Activated CD4-positive, CD25-positive, alpha-beta regulatory T cell treated with anti-CD3 and anti-CD28 coated beads, Interleukin-2, amount 50 U/mL, for 72 hours (primary cell): ENCODE results near the gene BEND5.

Experiments
- DNase-seq: peaks from one replicate; pipeline ENCODE4 v3.0.0; 2021

BEND5 gene

GRCh38 chr1:48761411-48761810 is 15.3 kb downstream of the BEND5 start:
- DNase-seq: no peak

DNA sequence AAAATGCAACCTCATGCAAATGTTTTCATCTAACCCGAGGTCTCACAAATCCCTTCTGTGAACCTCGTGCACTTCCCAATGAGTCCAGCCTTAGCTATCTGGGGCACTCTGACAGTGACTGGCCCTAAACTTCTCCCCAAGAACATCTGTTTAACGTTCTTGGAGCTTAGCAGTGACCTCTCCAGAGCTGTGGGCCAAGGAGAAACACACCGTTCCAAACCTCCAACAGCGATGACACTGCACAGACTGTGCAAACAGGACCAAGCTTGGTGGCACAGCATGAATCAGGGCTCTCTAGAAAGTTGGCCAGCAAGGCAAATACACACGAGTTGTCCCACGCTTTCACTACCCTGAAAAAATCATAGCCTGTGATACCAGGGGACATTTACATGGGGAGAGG is 15.8 kb downstream of the BEND5 start:
- DNase-seq: no peak

GRCh38 chr1:48758976-48759375 is 17.7 kb downstream of the BEND5 start:
- no peak for DNase-seq

GRCh38 chr1:48757363-48757762 is 19.3 kb downstream of the BEND5 start:
- no peak for DNase-seq

- DNase-seq: no peak
Measured at GRCh38 chr1:48756683-48757316, 19.9 kb downstream of the BEND5 start.

- no peak for DNase-seq
Measured at GRCh38 chr1:48753293-48753692, 23.4 kb downstream of the BEND5 start.

DNA sequence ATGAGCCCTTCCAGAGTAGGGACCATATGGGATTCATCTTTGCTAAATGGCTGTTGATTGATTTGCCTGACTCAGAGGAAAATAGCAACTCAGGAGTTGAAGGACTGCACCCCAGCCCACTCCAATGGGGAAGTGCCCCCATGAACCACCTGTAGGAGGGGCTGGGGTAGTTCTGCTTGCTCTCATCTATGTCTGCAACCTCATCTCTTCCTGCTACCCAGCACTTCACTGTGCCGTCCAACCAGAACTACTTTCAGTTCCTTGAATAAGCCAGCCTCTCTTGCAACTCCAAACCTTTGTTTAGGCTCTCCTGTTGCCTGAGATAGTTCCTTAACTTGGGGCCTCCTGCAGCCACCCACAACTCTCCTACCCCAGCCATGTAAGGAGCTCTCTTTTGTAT is 26.6 kb downstream of the BEND5 start:
- DNase-seq: no peak

GRCh38 chr1:48749068-48749467 is 27.6 kb downstream of the BEND5 start:
- no peak for DNase-seq

- DNase-seq: no peak
Measured at GRCh38 chr1:48746906-48747305, 29.8 kb downstream of the BEND5 start.

DNA sequence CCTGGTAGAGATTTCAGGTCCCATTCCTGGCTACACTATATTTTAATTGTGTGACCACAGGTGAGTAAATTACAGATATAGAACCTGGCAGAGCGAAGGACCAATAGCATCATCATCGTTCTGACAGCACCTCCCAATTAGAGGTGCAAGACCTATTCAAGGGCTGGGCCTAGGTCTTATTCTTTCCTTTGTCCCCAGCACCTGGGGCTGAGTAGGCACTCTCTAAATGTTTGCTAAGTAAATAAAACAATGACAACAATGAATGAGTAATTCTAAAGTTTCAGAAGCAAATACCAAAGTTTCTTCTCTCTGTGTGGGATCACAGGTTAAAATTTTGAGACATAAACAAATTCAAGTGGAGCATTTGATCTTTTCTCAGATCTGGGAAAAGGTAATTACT is 32.7 kb downstream of the BEND5 start:
- DNase-seq: no peak

DNA sequence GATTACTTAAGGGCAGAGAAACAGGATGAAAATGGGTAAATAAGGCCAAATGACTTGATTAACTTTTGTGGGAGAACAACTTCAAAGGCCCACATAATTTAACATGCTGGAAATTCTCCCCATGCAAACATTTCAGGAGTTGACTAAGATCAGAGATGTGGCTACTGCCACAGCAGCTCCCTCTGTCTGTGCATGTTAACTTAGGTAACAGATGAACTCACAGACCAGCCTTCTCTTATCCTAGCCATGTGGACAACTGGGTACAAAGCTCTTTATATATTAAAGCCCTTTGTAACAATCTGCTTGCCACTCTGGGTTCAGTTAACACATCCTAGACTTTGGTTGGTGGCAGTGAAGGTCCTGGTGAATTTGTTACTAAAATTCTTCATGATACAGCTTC is 33.2 kb downstream of the BEND5 start:
- no peak for DNase-seq

GRCh38 chr1:48741380-48741779 is 35.3 kb downstream of the BEND5 start:
- no peak for DNase-seq

DNA sequence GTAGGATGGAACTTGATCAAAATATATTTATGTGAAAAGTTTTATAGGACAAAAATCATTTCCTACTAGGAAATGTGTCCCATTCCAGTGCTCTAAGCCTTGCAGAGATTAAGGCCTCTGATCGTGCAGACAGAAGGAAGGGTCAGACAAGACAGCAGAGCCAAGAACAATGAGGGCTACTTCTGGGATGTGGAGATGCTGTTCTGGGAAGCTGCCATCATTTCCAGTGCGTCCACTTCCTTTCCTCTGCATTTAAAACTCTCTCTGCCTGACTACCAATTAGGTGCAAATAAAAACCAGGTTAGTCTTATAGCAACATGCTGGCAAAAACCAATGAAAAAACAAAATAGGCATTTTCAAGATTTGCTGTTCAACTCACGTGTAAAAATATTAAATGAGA is 36.1 kb downstream of the BEND5 start:
- no peak for DNase-seq

- no peak for DNase-seq
Measured at GRCh38 chr1:48739091-48739490, 37.6 kb downstream of the BEND5 start.

DNA sequence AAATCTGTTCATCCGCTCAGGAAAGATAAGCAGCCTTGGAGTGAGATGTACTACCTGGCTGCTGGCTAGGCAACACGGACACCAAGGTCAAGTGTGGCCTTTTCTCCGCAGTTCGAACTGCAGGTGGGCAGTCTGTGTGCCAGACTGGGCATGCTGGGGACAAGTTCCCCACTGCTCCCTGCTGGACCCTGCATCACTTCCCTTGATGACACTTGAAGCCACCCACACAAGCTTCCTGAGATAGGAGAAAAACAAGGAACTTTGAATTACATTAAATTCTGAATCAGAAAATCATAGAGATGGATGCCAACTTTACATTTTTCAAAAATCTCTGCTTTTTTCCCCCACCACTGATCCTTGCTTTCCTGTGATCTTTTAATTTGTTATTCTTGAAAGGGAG is 38.3 kb downstream of the BEND5 start:
- DNase-seq: no peak

- no peak for DNase-seq
Measured at GRCh38 chr1:48735796-48736195, 40.9 kb downstream of the BEND5 start.

DNA sequence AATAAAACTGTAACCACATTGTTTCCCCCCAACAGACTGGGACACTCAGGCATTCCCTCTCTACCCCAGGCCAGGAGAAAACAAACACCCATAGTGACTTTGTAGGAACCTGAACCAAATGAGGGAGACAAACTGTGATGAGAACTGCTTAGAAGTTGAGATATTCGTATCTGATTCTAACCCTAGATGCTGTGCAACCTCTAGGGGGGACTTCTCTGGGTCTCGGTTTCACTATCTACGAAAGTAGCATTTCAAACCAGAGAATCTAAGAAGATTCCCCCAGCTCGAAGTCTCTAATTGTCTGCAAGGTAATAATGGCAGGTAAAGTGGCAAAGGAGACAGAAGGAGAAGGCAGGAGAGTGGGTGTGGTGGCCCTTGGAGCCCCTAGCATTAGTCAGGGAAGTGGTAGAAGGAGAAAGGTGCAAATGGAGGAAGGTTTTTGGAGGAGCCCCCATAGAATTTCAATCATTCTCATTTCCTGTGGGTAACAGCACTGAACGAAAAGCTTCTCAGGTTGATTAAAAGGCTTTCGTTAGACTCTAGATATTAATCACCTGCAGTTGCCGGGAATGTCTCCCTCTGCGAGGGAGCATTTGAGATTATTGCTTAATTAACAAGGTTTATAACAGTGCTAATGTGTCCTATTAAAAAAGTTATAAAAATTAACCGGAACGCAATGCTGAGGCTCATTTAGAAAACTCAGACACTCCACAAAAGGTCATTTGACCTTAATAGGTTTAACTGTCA is 46.4 kb downstream of the BEND5 start:
- no peak for DNase-seq

GRCh38 chr1:48728584-48728983 is 48.1 kb downstream of the BEND5 start:
- DNase-seq: no peak

- DNase-seq: no peak
Measured at GRCh38 chr1:48726557-48727215, 50.0 kb downstream of the BEND5 start.

DNA sequence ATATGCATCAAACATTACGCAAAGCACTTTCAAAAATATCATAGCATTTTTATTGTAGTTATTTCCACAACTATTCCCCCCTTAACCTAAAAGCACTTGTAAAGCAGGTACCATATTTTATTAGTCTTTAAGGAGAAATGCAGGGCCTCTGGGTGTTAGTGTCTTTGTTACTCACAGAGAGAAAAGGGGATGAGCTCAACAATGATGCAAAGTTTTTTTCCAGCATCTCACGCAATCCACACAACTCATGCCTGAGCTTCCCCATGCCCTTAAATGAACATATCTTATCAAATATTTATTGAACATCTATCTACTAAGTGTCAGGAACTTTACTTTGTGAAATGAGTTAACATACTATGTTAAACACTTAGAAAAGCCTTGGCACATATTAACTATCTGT is 50.6 kb downstream of the BEND5 start:
- DNase-seq: no peak

- DNase-seq: no peak
Measured at GRCh38 chr1:48725341-48726046, 51.2 kb downstream of the BEND5 start.

DNA sequence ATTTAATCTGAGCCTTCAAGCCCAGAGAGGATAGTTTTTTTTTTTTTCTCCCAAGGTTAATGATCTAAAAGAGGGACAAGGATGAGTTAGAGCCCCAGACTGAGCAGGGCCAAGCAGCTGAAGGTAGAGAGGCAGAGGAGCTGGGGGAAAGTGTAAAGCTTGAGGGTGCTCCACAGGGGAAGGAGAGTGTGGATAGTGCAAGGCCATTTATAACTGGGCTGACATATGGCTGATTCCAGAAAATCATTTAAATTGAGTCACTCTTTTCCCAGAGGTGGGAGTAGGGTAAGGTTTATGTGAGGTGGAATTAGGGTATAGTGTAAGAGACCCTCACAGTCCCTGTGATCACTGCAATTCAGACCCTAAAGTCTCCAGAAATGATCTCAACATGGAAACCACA is 55.8 kb downstream of the BEND5 start:
- no peak for DNase-seq

DNA sequence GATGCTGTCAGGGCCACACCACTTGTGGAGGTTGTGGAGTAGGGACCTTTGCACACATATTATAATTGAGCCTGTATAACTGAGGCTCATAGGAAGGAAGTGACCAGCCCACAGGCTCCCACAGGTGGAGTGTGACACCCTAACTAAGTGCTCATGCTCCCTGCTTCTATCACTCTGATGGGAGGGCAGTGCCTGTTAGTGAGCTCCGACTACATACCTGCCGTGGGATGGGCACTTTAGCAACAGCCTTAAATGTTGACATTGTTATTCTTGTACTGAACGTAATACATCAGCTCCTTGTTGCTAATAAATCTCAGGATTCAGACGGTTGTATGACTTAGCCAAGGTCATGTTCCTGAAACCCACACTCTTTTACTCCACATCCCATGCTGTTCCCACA is 58.0 kb downstream of the BEND5 start:
- no peak for DNase-seq
